Neutrophil (primary cell): Measurements from ENCODE around the gene KLHL15.
"Not testable (repeated sequence)": the region's sequence is repeated elsewhere in the genome, so short reads cannot be mapped to it uniquely, and the experiment has no call there.

Source experiments
- H3K27ac ChIP-seq: fragments of 200-600 bp; sonication (generic); 2 replicates; pipeline ENCODE4 v1.5.1; 2016; ENCODE audit warnings: mild to moderate bottlenecking, moderate library complexity
- H3K27me3 ChIP-seq: fragments of 200-600 bp; sonication (generic); 2 replicates; pipeline ENCODE4 v1.6.0; 2016; ENCODE audit warnings: mild to moderate bottlenecking
- H3K36me3 ChIP-seq: fragments of 200-600 bp; sonication (generic); 2 replicates; pipeline ENCODE4 v1.5.1; 2017
- H3K4me1 ChIP-seq, 2 experiments: fragments of 200-600 bp in 1 of 2; sonication (generic) in 1 of 2; 1 replicate in 1 of 2; 2 replicates in 1 of 2; pipeline versions ENCODE4 v1.5.1 to v1.6.1; 2013 to 2016; ENCODE audit warnings: low read depth in 1 of 2, low read length in 1 of 2, mild to moderate bottlenecking in 1 of 2, moderate library complexity in 1 of 2; ENCODE audit not compliant: control insufficient read depth in 1 of 2, insufficient read depth in 1 of 2
- H3K4me3 ChIP-seq, 2 experiments: fragments of 200-600 bp in 1 of 2; sonication (generic) in 1 of 2; 1 replicate in 1 of 2; 2 replicates in 1 of 2; pipeline ENCODE4 v1.5.1; 2013 to 2016; ENCODE audit warnings: low read depth in 1 of 2, low read length in 1 of 2, mild to moderate bottlenecking in 1 of 2, moderate library complexity in 1 of 2
- H3K9me3 ChIP-seq: fragments of 200-600 bp; sonication (generic); 2 replicates; pipeline ENCODE4 v1.5.1; 2016
- TF ChIP-seq, protein P1 (sequence below): fragments of 200-600 bp; sonication (generic); IDR thresholded peaks from 2 replicates; pipeline ENCODE4 v1.5.1; 2016; ENCODE audit warnings: antibody characterized with exemption

KLHL15 gene

DNA sequence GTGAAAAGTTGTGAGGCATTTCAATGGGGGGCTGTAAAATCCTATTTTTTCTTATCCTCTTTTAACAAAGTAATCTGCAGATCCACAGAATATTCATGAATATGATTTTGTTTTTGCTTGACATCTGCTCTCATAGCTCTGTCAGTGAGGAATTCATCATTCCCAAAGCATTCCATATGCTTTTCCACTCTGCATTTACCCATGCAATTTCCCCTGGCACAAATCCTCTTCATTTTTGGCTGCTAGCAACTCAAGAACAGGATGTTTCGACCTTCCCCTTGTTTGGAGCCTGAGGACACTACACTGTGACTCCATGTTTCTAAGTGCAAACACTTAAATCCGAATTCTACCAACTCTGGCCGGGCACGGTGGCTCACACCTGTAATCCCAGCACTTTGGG, 48.5 kb downstream of the KLHL15 start:
- Histone ChIP-seq H3K9me3 (no peaks in the 10 kb centered on the region), H3K36me3 (no peaks in the 10 kb centered on the region), H3K4me3 (no peak overlapping the region), H3K27me3 (no peaks in the 10 kb centered on the region), H3K27ac (no peak overlapping the region), H3K4me1 (no peaks in the 10 kb centered on the region)
- TF ChIP-seq, protein P1, sequence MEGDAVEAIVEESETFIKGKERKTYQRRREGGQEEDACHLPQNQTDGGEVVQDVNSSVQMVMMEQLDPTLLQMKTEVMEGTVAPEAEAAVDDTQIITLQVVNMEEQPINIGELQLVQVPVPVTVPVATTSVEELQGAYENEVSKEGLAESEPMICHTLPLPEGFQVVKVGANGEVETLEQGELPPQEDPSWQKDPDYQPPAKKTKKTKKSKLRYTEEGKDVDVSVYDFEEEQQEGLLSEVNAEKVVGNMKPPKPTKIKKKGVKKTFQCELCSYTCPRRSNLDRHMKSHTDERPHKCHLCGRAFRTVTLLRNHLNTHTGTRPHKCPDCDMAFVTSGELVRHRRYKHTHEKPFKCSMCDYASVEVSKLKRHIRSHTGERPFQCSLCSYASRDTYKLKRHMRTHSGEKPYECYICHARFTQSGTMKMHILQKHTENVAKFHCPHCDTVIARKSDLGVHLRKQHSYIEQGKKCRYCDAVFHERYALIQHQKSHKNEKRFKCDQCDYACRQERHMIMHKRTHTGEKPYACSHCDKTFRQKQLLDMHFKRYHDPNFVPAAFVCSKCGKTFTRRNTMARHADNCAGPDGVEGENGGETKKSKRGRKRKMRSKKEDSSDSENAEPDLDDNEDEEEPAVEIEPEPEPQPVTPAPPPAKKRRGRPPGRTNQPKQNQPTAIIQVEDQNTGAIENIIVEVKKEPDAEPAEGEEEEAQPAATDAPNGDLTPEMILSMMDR: no peak

DNA sequence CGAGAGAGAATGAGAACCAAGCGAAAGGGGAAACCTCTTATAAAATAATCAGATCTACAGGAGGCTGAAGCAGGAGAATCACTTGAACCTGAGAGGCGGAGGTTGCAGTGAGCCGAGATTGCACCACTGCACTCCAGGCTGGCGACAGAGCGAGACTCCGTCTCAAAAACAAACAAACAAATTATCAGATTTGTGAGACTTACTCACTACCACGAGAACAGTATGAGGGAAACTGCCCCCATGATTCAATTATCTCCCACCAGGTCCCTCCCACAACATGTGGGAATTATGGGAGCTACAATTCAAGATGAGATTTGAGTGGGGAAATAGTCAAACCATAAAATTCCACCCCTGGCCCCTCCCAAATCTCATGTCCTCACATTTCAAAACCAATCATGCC, 61.4 kb downstream of the KLHL15 start:
- not testable (repeated sequence) for H3K27me3 ChIP-seq, H3K27ac ChIP-seq, H3K4me3 ChIP-seq, H3K36me3 ChIP-seq, H3K4me1 ChIP-seq, H3K9me3 ChIP-seq

DNA sequence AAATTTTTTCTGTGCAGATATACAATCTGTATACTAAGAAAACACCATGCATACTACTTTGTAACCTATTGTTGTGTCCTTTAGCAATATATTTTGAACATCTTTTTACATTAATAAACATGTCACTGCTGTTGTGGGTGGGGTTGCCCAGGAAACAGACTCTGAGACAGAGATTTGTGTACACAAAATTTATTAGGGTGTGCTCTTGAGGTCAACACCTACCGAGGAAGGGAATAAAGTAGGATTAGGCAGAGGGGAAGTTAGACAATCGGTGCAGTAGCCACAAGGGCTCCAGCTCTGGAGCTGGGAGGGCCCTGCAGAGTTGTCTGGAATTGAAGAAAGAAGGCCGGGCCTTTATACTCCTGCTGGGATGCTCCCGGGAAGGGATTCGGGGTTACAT, 62.8 kb downstream of the KLHL15 start:
- Histone ChIP-seq H3K4me3 (no peak overlapping the region), H3K27ac (no peak overlapping the region), H3K4me1 (peaks cover 7 to 9% of the 10 kb centered on the region in 2 experiments), H3K27me3 (no peaks in the 10 kb centered on the region), H3K36me3 (no peaks in the 10 kb centered on the region), H3K9me3 (no peaks in the 10 kb centered on the region)
- TF ChIP-seq, protein P1: no peak

DNA sequence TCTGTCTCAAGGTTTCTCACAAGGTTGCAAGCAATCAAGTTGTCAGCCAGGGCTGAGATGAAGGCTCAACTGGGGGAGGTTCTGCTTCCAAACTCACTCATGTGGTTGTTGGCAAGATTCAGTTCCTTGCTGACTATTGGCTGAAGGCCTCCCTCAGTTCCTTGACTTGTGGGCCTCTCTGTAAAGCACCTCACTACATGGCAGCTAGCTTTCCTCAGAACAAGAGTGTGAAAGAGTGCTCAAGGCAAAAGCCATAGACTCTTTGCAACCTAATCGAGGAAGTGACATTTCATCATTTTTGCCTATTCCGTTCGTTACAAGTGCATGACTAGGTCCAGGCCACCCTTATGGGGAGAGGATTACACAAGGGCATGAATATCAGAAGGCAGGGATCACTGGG, 67.2 kb downstream of the KLHL15 start:
- Histone ChIP-seq H3K27me3 (no peaks in the 10 kb centered on the region), H3K36me3 (no peaks in the 10 kb centered on the region), H3K9me3 (no peaks in the 10 kb centered on the region), H3K4me1 (peaks cover 7 to 9% of the 10 kb centered on the region in 2 experiments), H3K4me3 (no peak overlapping the region), H3K27ac (no peak overlapping the region)
- TF ChIP-seq, protein P1: no peak

DNA sequence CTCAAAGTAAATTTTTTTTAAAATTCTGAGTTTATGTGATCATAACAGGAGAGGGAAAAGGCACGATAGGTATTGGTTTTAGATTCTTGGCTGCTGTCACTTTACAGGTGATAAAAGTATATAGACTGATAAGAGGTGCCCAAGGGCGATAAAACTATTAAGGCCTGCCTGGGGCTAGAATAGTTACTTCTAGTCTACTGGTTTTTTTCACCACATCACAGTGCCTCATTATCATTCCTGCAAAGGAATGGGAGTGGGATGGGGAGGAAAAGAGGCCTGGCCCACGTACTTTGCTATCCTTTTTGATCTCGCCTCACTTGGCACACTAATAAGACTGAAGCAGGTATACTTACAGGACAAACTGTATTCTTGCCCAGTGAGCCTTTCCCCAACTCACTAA, 72.6 kb downstream of the KLHL15 start:
- Histone ChIP-seq H3K4me3 (no peak overlapping the region), H3K4me1 (peaks cover 12 to 15% of the 10 kb centered on the region in 2 experiments), H3K27me3 (no peaks in the 10 kb centered on the region), H3K27ac (no peak overlapping the region), H3K36me3 (no peaks in the 10 kb centered on the region), H3K9me3 (no peaks in the 10 kb centered on the region)
- TF ChIP-seq, protein P1: no peak

DNA sequence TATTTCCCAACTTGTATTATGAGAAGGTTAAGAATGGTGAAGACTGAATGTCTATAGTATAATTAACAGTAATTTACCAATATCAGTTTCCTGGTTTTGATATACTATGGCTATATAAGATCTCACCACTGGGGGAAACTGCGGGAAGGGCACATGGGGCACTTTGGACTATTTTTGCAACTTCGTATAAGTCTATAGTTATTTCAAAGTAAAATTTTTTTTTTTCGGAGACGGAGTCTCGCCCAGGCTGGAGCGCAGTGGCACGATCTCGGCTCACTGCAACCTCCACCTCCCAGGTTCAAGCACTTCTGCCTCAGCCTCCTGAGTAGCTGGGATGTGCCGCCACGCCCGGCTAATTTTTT, 73.1 kb downstream of the KLHL15 start:
- Histone ChIP-seq H3K4me1 (peaks cover 11 to 13% of the 10 kb centered on the region in 2 experiments), H3K27me3 (no peaks in the 10 kb centered on the region), H3K9me3 (no peaks in the 10 kb centered on the region), H3K4me3 (no peak overlapping the region), H3K27ac (peak overlapping the region; percentile 78), H3K36me3 (no peaks in the 10 kb centered on the region)
- TF ChIP-seq, protein P1: no peak
